ENCODE measurements around the gene KCNK13. TPM values are rescaled to one million over a fixed set of nuclear protein-coding genes. Genes with fewer than 3 reads are reported as not detected.
"Not testable (repeated sequence)": the region's sequence is repeated elsewhere in the genome, so short reads cannot be mapped to it uniquely, and the experiment has no call there.

The KCNK13 gene
- total and polyA plus RNA-seq, 9 donors = 0.21 to 0.70 (median 0.33) TPM

- H3K36me3 ChIP-seq (ENCODE audit: control insufficient read depth, insufficient read depth, low read length) = no peaks in the 10 kb centered on the region
- no peak overlapping the region for H3K4me3 ChIP-seq (ENCODE audit: low read length)
- WGBS (ENCODE audit: insufficient coverage) = 73% methylated on average over 7 of the region's 7 CpGs
- H3K9me3 ChIP-seq (replicated peaks; ENCODE audit: control insufficient read depth, low read depth, low read length) = no peaks in the 10 kb centered on the region
- no peaks in the 10 kb centered on the region for H3K27me3 ChIP-seq (ENCODE audit: control insufficient read depth, insufficient read depth, low read length)
- DNase-seq = no peak
- no peaks in the 10 kb centered on the region for H3K4me1 ChIP-seq (ENCODE audit: control insufficient read depth, insufficient read depth, low read length)
- no peak overlapping the region for H3K27ac ChIP-seq (ENCODE audit: low read length)
These were observed 151.4 kb downstream of the KCNK13 start for GRCh38 chr14:90213099-90213748.

GRCh38 chr14:90228478-90228877 is 166.7 kb downstream of the KCNK13 start:
- Histone ChIP-seq H3K36me3 (ENCODE audit: control insufficient read depth, insufficient read depth, low read length) (no peaks in the 10 kb centered on the region), H3K27me3 (ENCODE audit: control insufficient read depth, insufficient read depth, low read length) (no peaks in the 10 kb centered on the region), H3K4me3 (ENCODE audit: low read length) (no peak overlapping the region), H3K4me1 (ENCODE audit: control insufficient read depth, insufficient read depth, low read length) (no peaks in the 10 kb centered on the region), H3K9me3 (replicated peaks; ENCODE audit: control insufficient read depth, low read depth, low read length) (no peaks in the 10 kb centered on the region), H3K27ac (ENCODE audit: low read length) (no peak overlapping the region)
- DNase-seq = no peak
- no CpG with 5 or more reads among the region's 4 CpGs for WGBS (ENCODE audit: insufficient coverage)

GRCh38 chr14:90229942-90230341 is 168.1 kb downstream of the KCNK13 start:
- H3K9me3 ChIP-seq (replicated peaks; ENCODE audit: control insufficient read depth, low read depth, low read length); H3K4me3 ChIP-seq (ENCODE audit: low read length); H3K4me1 ChIP-seq (ENCODE audit: control insufficient read depth, insufficient read depth, low read length); H3K27ac ChIP-seq (ENCODE audit: low read length); DNase-seq; H3K36me3 ChIP-seq (ENCODE audit: control insufficient read depth, insufficient read depth, low read length); H3K27me3 ChIP-seq (ENCODE audit: control insufficient read depth, insufficient read depth, low read length): not testable (repeated sequence)
- WGBS (ENCODE audit: insufficient coverage) = no CpG with 5 or more reads among the region's 1 CpG

Other genes starting within 250 kb of the KCNK13 start
- 8.6 TPM for gene EFCAB11, start 107.3 kb upstream of the KCNK13 start, total RNA-seq
- 1 to 10 TPM; 5.5 to 7.7 (median 6.4) TPM for gene EFCAB11, start 107.3 kb upstream of the KCNK13 start, polyA plus RNA-seq (ENCODE audit: insufficient read depth in 1 of 8, insufficient read length in 8 of 8, low replicate concordance in 1 of 8)
- 12.9 TPM for gene TDP1, start 106.1 kb upstream of the KCNK13 start, total RNA-seq
- gene TDP1, start 106.1 kb upstream of the KCNK13 start, polyA plus RNA-seq (ENCODE audit: insufficient read depth in 1 of 8, insufficient read length in 8 of 8, low replicate concordance in 1 of 8) = 10 to 100 TPM in 5 of 8 donors, 1 to 10 TPM in 3; 9.4 to 13.1 (median 10.3) TPM
- 146 TPM for gene PSMC1, start 194.6 kb downstream of the KCNK13 start, total RNA-seq
- gene PSMC1, start 194.6 kb downstream of the KCNK13 start, polyA plus RNA-seq (ENCODE audit: insufficient read depth in 1 of 8, insufficient read length in 8 of 8, low replicate concordance in 1 of 8) = 100 to 1,000 TPM in 7 of 8 donors, 10 to 100 TPM in 1; 88.5 to 112 (median 106) TPM